ENCODE results near the gene PLSCR3.

GRCh38 chr17:7380855-7381683, 13.3 kb downstream of the PLSCR3 start, which contains the start of gene TNK1:
- TF ChIP-seq POLR2A (IDR thresholded peaks at IDR 0.05; ENCODE audit: low read depth, low read length) (no peak), POLR2AphosphoS5 (IDR thresholded peaks at IDR 0.05; ENCODE audit: insufficient read depth, low read depth, low read length) (no peak), CTCF (IDR thresholded peaks at IDR 0.05; ENCODE audit: extremely low read depth in 1 of 2, insufficient read depth in 1 of 2, low read depth in 1 of 2, low read length in 2 of 2) (no peak), FOS (IDR thresholded peaks at IDR 0.05; ENCODE audit: borderline replicate concordance, insufficient read depth, low read length) (no peak), MYC (IDR thresholded peaks at IDR 0.05; ENCODE audit: low read depth, low read length) (no peak), MAX (IDR thresholded peaks at IDR 0.05; ENCODE audit: insufficient read depth, insufficient read length) (no peak), EZH2 (IDR thresholded peaks at IDR 0.05; ENCODE audit: borderline replicate concordance, low read depth, low read length, severe bottlenecking) (peak; percentile 84), JUN (IDR thresholded peaks at IDR 0.05; ENCODE audit: borderline replicate concordance, insufficient read depth, insufficient read length, low read depth) (no peak), GATA2 (IDR thresholded peaks at IDR 0.05; ENCODE audit: insufficient read depth, insufficient read length, low read depth, low read length) (no peak)

All from endothelial cell of umbilical vein (primary cell).